ENCODE data around the gene TFR2. TPM values are rescaled to one million over a fixed set of nuclear protein-coding genes. Genes with fewer than 3 reads are reported as not detected.

TFR2 gene
- total and polyA plus RNA-seq, 2 of the 4 experiments (the other 2 are of a cell fraction), result 0.18 to 0.50 TPM

- TF ChIP-seq MXI1 (IDR thresholded peaks at IDR 0.05; ENCODE audit: borderline replicate concordance, low read depth, low read length), result no peak
These were observed 66.8 kb downstream of the TFR2 start (continued) for GRCh38 chr7:100574362-100575205.

GRCh38 chr7:100573691-100574361 is 67.5 kb downstream of the TFR2 start, which contains the start of gene SAP25:
TSS of gene SAP25 (minus strand) at chr7:100573900. CDS start at chr7:100573742, 158 bp downstream.
- no peaks in the 10 kb centered on the region for H4K20me1 ChIP-seq (ENCODE audit: insufficient read depth, low read length)

More at GRCh38 chr7:100573691-100574361, 67.5 kb downstream of the TFR2 start, which contains the start of gene SAP25:
- TF ChIP-seq CTCF (conservative IDR thresholded peaks at IDR 0.05; ENCODE audit: low read depth, low read length) (peak; percentile 25; the same call in 1 of the 2 replicates), USF2 (IDR thresholded peaks at IDR 0.05; ENCODE audit: low read depth, low read length) (no peak)
- H3K36me3 ChIP-seq (ENCODE audit: control insufficient read depth, insufficient read depth, low read length), result peaks cover 42% of the 10 kb centered on the region
- H3K56ac ChIP-seq (ENCODE audit: extremely low read depth, insufficient read depth, low read length), result no peak within 1 kb of the TSS
- no peak within 1 kb of the TSS for H3K4me3 ChIP-seq (ENCODE audit: insufficient read depth, low read depth, low read length)
- no peak within 1 kb of the TSS for H3K27ac ChIP-seq (ENCODE audit: insufficient read depth, low read length)
- no peak within 1 kb of the TSS for H3K9ac ChIP-seq (ENCODE audit: low read depth, low read length)
- intact Hi-C loops (cut with micrococcal nuclease), result no loop called here
- DNase-seq (no peak), ATAC-seq (ENCODE audit: low read depth) (no peak)
- H2BK20ac ChIP-seq (ENCODE audit: low read depth, low read length), result no peak within 1 kb of the TSS
- H2AK9ac ChIP-seq (replicated peaks; ENCODE audit: low read depth, low read length, poor library complexity), result no peak within 1 kb of the TSS
- no peak within 1 kb of the TSS for H4K91ac ChIP-seq (ENCODE audit: insufficient read depth, low read depth, low read length)
- no peak within 1 kb of the TSS for H2AFZ ChIP-seq (replicated peaks; ENCODE audit: low read length, poor library complexity)
- H3K27me3 ChIP-seq (ENCODE audit: control insufficient read depth, insufficient read depth, low read length), result peaks cover 3% of the 10 kb centered on the region; the same call in 1 of the 2 replicates
- no TSS peak for BruUV-seq (replicated peaks)
- no peak within 1 kb of the TSS for H2BK120ac ChIP-seq (ENCODE audit: low read depth, low read length)
- no peak within 1 kb of the TSS for H3K18ac ChIP-seq (ENCODE audit: low read depth, low read length)
- no peak within 1 kb of the TSS for H2BK5ac ChIP-seq (ENCODE audit: low read depth, low read length, poor library complexity, severe bottlenecking)
- H3K14ac ChIP-seq (replicated peaks; ENCODE audit: low read depth, low read length), result no peak within 1 kb of the TSS
- H3K4me2 ChIP-seq (ENCODE audit: low read depth, low read length), result no peak within 1 kb of the TSS
- dilution Hi-C loops (cut with HindIII; ENCODE audit: low sequenced_read_pairs, unreplicated experiment), result no loop called here
- H3K23ac ChIP-seq (ENCODE audit: low read depth, low read length), result no peak within 1 kb of the TSS
- H3K9me3 ChIP-seq (ENCODE audit: control insufficient read depth, insufficient read depth, low read length), result no peaks in the 10 kb centered on the region
- no peak within 1 kb of the TSS for H3K4ac ChIP-seq (ENCODE audit: low read depth, low read length)
- ChIA-PET CTCF (no interaction called here), POLR2A (ENCODE audit: unreplicated experiment) (no interaction called here)
- peaks cover 4% of the 10 kb centered on the region; the same call in 1 of the 2 replicates for H3K9me1 ChIP-seq (ENCODE audit: insufficient read depth, low read length)
- WGBS, 2 experiments (ENCODE audit: extremely low coverage in 2 of 2, insufficient read length in 1 of 2), result 90% methylated on average over 9 of the region's 70 CpGs; no CpG with 5 or more reads in 1 of the 2 experiments
- in situ Hi-C loops (cut with MboI; ENCODE audit: low sequenced_read_pairs), result no loop called here
- peaks cover 2% of the 10 kb centered on the region; the same call in 1 of the 2 replicates for H3K4me1 ChIP-seq (ENCODE audit: control insufficient read depth, insufficient read depth, low read length)
- H2BK15ac ChIP-seq (ENCODE audit: low read depth, low read length), result no peak within 1 kb of the TSS
- H2AK5ac ChIP-seq (ENCODE audit: low read depth, low read length), result no peak within 1 kb of the TSS
- no peak within 1 kb of the TSS for H4K5ac ChIP-seq (ENCODE audit: low read depth, low read length)
- peaks cover 0 to 5% of the 10 kb centered on the region in 2 experiments; a peak in 1 of 4 replicates for H3K79me1 ChIP-seq (ENCODE audit: low read depth in 1 of 2, low read length in 2 of 2)
- H4K8ac ChIP-seq (ENCODE audit: low read depth in 2 of 2, low read length in 2 of 2), result no peak within 1 kb of the TSS

Measured in IMR-90 (cell line).